T-helper 1 cell (primary cell): ENCODE results near the gene UNC45A.
"Not testable (repeated sequence)": the region's sequence is repeated elsewhere in the genome, so short reads cannot be mapped to it uniquely, and the experiment has no call there.

Experiments used
- DNase-seq, 5 donors: peaks; one replicate each; pipeline ENCODE4 v3.0.0-alpha.2; 2012 to 2020

Gene UNC45A

GRCh38 chr15:90918034-90918788 lies 16.9 kb upstream of the UNC45A start:
- DNase-seq, result no peak

- DNase-seq, result no peak
Measured at GRCh38 chr15:90918835-90919234, 16.2 kb upstream of the UNC45A start.

GRCh38 chr15:90921887-90922286 lies 13.2 kb upstream of the UNC45A start:
- no peak for DNase-seq

GRCh38 chr15:90922712-90923322 lies 12.3 kb upstream of the UNC45A start:
- peak in 1 of 5 donors; percentile 77 for DNase-seq

GRCh38 chr15:90924375-90924774 lies 10.7 kb upstream of the UNC45A start:
- peak in 1 of 5 donors; percentile 60 for DNase-seq

GRCh38 chr15:90926766-90927165 lies 8.3 kb upstream of the UNC45A start:
- not testable (repeated sequence) for DNase-seq

GRCh38 chr15:90928106-90928505 lies 7.0 kb upstream of the UNC45A start:
- DNase-seq, result not testable (repeated sequence)

- DNase-seq, result peak in 2 of 5 donors; percentile 10 to 32
Measured at GRCh38 chr15:90929246-90930019, 5.7 kb upstream of the UNC45A start.

- DNase-seq, result no peak
Measured at GRCh38 chr15:90930861-90931574, 4.1 kb upstream of the UNC45A start.

GRCh38 chr15:90931575-90931827 lies 3.6 kb upstream of the UNC45A start:
- no peak for DNase-seq

- peak; percentile 70 to 92 (median 82) for DNase-seq
Measured at GRCh38 chr15:90931828-90932659, 3.0 kb upstream of the UNC45A start, which contains the start of gene HDDC3. HDDC3 (minus strand) TSS chr15:90932549; CDS start chr15:90932540, 9 bp downstream.

- no peak for DNase-seq
Measured at GRCh38 chr15:90932660-90932991, 2.5 kb upstream of the UNC45A start.

- DNase-seq, result no peak
Measured at GRCh38 chr15:90933301-90933700, 1.8 kb upstream of the UNC45A start.

- DNase-seq, result peak; percentile 62 to 91 (median 80)
Measured at GRCh38 chr15:90934256-90934948, 683 bp upstream of the UNC45A start.

- no peak for DNase-seq
Measured at GRCh38 chr15:90936823-90937222, 1.7 kb downstream of the UNC45A start.

- DNase-seq, result no peak
Measured at GRCh38 chr15:90938261-90938660, 3.2 kb downstream of the UNC45A start.

GRCh38 chr15:90939756-90940155 lies 4.7 kb downstream of the UNC45A start:
- no peak for DNase-seq

- DNase-seq, result no peak
Measured at GRCh38 chr15:90941038-90941437, 6.0 kb downstream of the UNC45A start.

- DNase-seq, result no peak
Measured at GRCh38 chr15:90942354-90943120, 7.5 kb downstream of the UNC45A start.

GRCh38 chr15:90945091-90945490 lies 10.0 kb downstream of the UNC45A start:
- no peak for DNase-seq

- DNase-seq, result no peak
Measured at GRCh38 chr15:90946538-90946937, 11.5 kb downstream of the UNC45A start.
